DMS114 treated with DMSO at 0.1 percent for 48 hours (cell line): ENCODE data around the gene STXBP1.

Source experiments
- DNase-seq: peaks from one replicate; lab custom pipeline; 2025; ENCODE audit not compliant: unreplicated experiment; lab: John Stamatoyannopoulos, UW

Gene STXBP1

DNA sequence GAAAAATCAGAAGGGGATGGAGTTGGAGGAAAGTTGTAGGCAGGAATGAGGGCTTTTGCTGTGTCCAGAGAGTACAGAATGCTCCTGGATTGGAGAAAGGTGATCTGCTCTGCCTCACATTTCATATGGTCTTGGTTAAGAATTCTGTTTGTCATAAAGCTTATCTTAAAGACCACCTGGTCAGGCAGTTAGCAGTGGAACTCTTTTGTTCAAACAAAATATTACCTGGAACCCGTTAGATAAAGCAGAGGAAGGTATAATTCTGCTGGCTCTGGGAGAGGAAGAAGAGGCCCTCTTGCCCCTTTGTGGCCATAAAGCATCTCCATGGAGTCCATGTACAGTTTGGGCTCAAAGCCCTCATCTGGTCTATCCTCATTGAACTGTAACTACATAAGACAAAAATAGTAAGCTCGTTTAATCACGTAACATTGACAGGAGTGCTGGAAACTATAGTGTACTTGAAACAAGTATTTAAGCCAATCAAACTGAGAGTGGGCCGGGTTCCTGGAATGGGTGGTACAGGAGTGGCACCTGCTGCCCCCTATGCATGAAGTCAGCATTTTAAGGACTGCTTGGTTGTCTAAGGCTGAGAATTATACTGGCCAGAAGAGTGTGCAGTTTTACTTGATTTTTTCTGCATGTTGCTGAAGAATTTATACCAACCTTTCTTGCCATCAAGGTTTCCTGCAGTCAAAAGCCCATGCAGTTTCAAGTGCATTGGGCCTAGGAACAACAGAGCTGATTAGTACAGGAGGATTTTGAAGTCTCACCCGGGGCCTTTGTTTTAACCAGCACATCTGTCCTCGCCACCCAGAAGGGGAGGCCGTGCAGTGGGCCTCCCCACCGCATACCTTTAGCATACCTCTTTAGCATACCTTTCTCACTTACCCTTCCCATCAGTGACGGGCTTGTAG lies 39.9 kb downstream of the STXBP1 start:
- DNase-seq, result no peak

DNA sequence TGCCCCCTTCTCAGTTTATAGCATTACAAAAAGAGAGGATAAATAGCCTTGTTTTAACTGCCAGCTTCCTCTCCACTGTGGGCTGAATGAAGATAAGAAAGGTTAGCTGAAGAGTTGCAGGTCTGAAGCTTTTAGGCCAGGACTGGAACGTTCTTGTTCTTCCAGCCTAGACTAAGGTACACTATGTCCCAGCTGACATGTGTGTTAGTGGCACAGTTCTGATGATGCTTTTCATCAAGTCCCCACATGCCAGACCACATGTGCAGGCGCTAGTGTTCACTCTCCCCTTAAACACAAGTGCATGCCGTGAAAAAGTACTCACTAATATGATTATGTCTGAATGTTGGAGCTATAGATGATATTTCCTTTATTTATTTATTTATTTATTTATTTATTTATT lies 40.7 kb downstream of the STXBP1 start:
- no peak for DNase-seq

GRCh38 chr9:127654619-127655018 lies 42.5 kb downstream of the STXBP1 start:
- DNase-seq, result no peak

- no peak for DNase-seq
Observed at GRCh38 chr9:127658428-127658827, 46.4 kb downstream of the STXBP1 start.

- no peak for DNase-seq
Observed at GRCh38 chr9:127660886-127661741, 49.0 kb downstream of the STXBP1 start.

DNA sequence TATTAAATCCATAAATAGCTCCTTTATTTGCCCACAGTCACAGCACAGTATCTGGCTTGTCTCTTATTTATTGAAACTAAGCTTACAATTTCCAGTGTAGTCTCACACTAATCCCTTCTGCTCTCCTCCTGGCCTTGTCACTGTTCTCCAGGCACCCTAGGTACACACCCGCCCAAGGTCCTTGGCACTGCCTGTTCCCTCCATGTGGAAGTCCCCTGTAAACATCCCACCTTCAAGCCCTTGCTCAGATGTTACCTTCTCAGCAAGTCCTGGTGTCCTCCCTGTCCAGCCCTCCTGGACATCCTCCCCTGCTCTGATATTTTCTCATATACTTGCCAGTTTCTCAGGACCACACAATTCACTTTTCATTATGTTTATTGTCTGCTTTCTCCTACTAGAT lies 50.5 kb downstream of the STXBP1 start:
- no peak for DNase-seq

GRCh38 chr9:127664324-127664677 lies 52.2 kb downstream of the STXBP1 start:
- no peak for DNase-seq

DNA sequence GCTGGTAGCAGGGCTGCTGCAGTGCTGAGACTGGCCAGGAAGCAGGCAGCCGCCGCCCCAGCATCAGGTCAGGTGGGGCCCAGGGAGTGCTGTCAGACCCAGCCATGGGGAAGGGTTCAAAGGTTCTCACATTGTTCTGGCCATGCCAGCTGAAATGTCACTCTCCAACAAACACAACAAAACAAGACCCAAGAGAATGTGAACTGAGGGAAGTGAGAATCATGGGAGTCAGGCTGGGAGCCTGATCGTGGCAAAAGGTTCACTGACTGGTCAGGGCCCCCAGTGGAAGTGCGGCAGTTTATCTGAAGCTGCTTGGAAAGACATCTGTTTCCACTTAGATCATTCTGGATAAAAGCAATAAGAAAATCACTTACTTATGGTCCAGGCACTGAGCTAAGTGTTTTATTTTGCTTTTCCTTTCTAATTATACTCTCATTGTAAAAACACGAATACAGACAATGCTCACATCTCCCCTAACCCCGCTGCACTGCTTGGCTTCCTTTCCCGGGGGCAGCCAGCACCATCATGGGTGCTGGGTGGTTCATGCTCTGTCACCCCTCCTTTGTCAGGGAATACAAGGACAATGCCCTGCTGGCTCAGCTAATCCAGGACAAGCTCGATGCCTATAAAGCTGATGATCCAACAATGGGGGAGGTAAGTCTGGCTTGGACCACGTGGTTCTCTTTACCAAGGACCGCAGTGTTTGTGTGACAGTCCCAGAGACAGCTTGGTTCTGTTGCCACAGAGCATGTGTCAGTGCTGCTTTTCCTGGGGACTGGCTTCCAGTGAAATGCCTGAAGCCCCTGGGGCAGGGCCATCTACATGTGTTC lies 52.8 kb downstream of the STXBP1 start:
- no peak for DNase-seq

- no peak for DNase-seq
Observed at GRCh38 chr9:127667127-127667844, 55.2 kb downstream of the STXBP1 start.

- no peak for DNase-seq
Observed at GRCh38 chr9:127667906-127668305, 55.8 kb downstream of the STXBP1 start.

DNA sequence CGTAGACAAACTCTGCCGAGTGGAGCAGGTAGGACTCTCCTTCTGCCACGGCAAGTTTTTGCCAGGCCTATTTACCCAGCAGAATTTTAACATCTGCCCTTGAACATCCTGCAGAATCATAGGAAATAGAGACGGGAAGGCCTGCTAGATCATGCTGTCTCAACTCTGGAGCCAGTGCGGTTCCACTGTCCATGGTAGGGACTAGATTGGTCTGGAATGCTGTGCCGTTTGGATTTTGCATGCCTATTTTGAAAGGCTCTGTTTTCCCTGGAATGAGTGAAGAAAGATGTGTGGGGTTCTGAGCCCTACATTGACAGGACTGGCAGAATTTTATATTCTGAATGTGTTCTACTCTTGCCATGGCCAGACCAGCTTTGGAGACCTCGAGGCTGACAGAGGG lies 61.2 kb downstream of the STXBP1 start:
- DNase-seq, result no peak

- DNase-seq, result no peak
Observed at GRCh38 chr9:127676638-127677037, 64.6 kb downstream of the STXBP1 start.

- DNase-seq, result no peak
Observed at GRCh38 chr9:127679506-127679905, 67.4 kb downstream of the STXBP1 start.

DNA sequence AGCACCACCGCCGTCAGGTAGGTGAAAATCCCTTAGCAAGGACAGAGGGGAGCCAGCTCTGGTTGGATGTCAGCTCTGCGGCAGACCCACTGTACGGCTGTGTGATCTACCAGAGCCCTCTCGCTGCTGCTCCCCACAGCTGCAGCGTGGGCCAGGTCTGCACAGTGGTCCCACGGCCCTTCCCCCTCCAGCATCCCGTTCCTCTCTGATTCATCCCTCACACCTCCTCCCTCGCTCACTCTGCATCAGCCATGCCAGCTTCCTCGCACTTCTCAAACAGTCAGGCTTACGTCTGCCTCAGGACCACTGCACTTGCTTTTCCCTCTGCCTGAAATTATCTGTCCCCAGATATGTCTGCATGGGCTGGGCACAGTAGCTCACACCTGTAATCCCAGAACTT lies 68.1 kb downstream of the STXBP1 start:
- DNase-seq, result no peak

DNA sequence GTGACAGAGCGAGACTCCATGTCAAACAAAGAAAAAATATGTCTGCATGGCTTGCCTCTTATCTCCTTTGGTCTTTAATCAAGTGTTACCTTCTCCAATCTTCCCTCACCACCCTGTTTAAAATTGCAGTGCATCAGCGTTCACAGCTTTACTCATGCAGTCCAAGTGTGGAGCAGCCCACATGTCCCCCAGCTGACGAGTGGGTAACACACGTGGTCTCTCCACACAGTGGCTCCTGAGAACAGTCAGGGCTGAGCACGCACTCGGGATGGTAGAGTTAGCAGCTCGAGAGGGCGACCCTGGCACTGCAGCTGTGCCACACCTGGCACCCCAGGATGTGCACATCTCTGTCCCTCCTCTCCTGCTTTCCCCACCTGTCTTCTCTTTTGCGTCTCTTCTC lies 68.8 kb downstream of the STXBP1 start:
- no peak for DNase-seq

- DNase-seq, result no peak
Observed at GRCh38 chr9:127682351-127683136, 70.5 kb downstream of the STXBP1 start.

DNA sequence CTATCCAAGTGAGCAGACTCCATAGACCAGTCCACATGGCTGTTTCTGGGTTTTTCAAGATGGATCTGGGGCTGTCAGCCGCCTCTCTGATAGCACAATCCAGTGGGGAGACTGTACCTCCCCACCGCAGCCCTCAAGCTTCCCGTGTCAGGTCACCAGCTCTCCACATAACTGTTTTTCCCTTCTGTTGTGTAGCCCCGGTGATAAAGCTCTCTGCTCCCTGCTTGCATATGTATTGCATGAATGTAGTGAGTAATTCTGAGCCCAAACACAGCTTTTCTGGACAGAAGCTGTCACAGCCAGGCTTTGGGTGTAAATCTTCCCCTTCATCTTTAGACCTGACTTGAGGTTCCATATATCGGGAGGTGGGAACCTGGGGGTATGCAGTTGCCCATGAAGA lies 71.6 kb downstream of the STXBP1 start:
- DNase-seq, result no peak

DNA sequence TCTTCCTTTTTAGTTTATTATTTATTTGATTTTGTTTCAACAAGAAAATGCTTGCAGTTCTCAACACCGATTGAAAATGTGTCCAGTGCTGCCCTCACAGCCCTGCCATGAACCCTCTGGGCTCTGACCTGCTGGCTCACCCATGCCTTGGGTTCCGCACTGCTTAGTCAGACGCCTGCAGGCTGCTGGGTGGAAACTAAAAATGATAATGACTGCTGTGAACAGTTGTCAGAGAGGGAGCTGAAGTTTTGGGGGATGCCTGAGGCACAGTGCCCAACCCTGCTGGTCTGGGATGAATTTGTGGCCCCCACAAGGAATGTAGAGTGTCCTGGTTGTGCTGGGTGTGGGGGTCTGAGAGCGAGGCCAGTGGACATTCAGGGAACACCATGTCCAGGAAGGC lies 72.5 kb downstream of the STXBP1 start:
- DNase-seq, result no peak

DNA sequence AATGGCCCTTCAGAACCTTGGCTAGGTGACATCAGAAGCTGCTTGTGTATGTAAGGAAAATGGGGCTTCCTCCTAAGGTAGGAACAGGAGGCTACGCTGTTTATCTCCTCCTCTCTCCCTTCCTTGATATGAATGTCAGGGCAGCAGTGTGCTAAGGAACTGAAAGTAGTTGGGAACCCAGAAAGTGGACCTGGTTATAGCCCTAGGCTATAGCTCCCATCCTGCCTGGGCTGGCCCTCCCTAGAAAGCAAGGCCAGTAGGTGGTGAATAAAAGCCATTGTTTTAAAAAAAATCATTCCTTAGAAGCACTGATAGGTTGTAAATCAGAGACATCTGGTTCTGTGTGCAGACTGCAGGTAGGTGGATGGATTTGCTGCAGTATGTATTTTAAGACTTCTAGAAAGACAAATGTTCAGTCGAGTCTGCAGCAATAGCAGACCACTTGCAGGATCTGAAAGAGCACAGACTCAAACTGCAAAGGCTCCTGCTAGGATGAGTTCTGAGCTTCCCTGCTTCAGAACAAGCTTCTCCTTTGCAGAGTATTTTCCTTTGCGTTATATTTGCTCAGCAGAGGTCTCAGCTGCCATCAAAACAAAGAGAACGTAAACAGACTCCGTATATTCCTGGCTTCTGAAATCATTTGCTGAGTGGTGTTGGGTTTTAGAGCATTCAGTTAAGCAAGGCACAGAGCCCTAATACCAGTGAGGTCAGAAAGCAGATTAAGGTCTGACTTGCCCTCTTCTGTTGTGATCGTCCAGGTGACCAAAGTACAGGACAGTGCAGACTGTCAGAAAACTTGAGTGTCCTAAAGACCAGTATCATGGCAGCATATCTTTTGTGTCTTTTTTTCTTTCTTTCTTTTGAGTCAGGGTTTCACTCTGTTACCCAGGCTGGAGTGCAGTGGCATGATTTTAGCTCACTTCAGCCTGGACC lies 74.7 kb downstream of the STXBP1 start:
- DNase-seq, result no peak
